ENCODE results near the gene KIAA1328.
"Not testable (repeated sequence)": the region's sequence is repeated elsewhere in the genome, so short reads cannot be mapped to it uniquely, and the experiment has no call there.

The KIAA1328 gene

GRCh38 chr18:36826556-36826955 lies 2.4 kb upstream of the KIAA1328 start:
- no peak for DNase-seq (ENCODE audit: low spot score)

DNA sequence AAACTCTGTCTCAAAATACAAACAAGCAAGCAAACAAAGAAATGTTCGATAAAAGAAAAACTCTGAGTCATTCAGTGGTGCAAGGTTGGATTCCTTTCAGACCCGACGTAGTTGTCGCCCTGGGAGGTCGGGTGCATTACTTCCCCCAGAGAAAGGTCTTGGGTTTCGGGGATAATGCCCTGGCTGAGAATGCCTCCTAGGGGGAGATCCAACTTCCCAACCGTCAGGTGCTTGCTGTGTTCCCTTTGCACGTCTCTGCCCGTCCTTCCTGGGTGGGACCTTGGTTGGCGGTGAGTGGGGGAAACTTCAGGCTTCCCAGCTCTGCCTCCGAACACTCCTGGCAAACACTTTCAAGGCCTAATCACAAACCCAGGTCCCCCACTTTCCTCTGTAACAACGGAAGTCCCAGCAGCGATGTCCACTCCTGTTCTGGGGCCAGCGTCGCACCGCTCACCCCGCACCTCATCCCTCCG lies 734 bp upstream of the KIAA1328 start:
- DNase-seq (ENCODE audit: low spot score) = peak; percentile 14

DNA sequence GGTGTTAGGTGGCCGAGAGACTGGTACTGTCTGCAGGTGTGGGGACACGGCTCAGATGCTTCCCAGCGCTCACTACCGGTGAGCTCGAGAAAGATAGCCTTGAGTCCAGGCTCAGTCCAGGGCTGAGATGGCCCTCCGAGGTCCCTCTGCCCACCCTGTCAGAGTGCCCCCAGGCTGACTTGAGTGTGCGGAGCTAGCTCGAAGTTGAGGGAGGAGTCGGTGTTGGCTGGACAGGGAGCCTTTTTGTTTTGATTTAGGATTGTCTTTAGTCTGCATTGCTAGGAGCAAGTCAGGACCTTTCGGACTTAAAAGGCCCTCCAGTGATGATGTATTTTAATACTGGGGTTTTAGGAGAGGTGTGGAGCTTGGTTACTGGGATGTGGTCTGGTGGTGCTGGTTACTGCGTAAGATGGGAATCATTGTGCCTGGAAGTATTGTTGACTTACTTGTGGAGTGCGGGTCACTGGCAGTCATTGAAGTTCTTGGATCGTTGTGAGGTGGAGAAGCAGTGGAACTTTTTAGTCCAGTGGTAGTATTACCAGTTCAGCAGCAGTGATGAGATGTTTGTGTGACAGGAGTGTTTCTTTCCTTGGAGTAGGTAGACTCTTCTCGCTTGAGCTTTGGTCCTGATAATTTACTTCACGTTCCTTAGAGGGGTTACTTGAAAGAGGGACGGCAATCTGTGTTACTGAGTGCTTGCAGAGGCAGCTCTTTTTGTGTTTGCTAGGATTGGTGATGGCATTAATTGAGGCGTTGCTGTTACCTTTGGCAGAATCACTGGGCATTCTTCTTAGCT lies 633 bp downstream of the KIAA1328 start:
- DNase-seq (ENCODE audit: low spot score) = no peak

DNA sequence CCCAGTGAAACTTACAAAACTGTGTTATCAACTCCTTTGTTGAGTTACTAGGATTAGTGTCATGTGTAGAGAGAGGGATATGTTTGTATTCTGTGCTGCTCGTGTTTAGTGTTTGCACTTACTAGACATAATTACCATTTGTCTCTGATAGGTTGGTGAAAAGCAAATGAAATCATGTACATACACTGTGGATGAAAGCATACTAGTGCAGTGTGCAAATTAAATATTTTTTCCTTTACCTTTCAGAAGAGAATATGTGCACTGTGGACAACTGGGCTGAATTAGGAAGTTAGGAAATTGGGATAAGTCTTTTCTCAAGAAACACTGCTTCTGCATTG lies 1.2 kb downstream of the KIAA1328 start:
- DNase-seq (ENCODE audit: low spot score) = no peak

DNA sequence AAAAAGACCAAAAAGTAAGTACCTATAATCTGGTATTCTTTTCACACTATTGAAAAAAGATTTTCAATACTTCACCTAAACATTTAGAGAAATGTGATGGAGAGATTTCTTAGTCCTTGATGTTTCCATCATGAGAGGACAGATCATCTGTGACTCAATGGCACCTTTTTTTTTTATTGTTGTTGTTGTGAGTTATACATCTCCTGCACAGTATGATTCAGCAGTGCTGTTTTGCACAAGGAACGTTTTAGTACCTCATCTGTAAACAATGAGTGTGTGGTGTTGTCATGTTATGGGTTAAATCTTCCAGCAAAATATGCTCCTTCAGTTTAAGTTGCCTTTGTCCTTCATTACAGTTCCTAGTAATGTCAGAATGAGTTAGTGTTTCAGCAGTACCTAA lies 2.2 kb downstream of the KIAA1328 start:
- no peak for DNase-seq (ENCODE audit: low spot score)

GRCh38 chr18:36833120-36833519 lies 4.2 kb downstream of the KIAA1328 start:
- no peak for DNase-seq (ENCODE audit: low spot score)

DNA sequence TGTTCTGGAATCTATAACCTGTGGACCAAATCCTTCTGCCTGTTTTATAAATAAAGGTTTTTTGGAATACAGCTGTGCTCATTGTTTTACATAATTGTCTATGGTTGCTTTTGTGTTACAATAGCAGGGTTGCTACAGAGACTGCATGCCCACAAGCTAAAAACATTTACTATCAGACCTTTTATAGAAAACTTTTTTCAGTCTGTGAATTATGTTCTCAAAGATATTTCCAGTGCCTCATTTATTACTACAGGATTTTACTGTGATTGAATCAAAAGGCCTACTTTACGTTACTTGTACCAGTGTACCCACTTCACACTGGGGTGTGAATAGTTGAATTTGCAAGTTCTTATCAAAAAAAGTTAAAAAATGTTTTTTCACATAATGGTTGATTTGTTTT lies 7.0 kb downstream of the KIAA1328 start:
- no peak for DNase-seq (ENCODE audit: low spot score)

DNA sequence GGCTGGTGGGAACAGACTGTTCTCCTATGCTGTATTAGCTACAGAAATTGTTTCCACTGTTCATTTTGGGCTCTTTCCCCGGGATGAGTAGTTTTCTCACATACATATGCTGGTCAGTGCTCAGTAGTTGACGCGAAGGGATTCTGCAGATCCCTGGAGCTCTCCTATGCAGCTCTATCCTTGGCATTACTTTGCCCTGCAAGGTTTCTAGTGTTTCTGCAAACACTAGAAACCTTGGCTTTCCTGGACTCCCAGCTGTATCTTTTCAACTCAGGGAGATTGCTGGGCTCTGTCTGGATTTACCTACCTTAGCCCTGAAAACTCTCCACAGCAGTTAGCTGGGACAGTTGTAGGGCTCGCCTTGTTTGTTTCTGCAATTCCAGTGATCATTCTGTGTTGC lies 10.9 kb downstream of the KIAA1328 start:
- DNase-seq (ENCODE audit: low spot score) = no peak

GRCh38 chr18:36843199-36843598 lies 14.3 kb downstream of the KIAA1328 start:
- DNase-seq (ENCODE audit: low spot score) = no peak

DNA sequence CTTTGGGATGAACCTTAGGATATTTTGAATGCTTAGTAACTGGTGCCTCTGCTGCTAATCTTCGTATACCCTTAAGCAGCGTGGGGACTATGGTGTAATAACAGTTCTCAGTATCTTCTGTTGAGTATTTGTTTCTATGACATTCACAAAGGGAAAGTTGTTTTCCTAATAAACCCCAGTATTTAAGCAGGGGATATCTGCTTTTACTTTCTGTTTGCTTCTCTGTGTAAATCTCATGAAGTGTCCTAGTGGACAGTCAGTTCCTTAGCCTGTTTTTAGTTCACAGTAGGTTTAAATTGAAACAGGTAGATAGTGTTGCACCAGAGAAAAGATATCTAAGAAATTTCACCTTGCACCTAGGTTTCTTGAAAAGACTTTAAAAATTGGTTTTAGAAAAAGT lies 14.9 kb downstream of the KIAA1328 start:
- no peak for DNase-seq (ENCODE audit: low spot score)

GRCh38 chr18:36848609-36849008 lies 19.7 kb downstream of the KIAA1328 start:
- no peak for DNase-seq (ENCODE audit: low spot score)

- no peak for DNase-seq (ENCODE audit: low spot score)
Measured at GRCh38 chr18:36849288-36850006, 20.5 kb downstream of the KIAA1328 start.

GRCh38 chr18:36850527-36851201 lies 21.7 kb downstream of the KIAA1328 start:
- no peak for DNase-seq (ENCODE audit: low spot score)

- no peak for DNase-seq (ENCODE audit: low spot score)
Measured at GRCh38 chr18:36851202-36851590, 22.3 kb downstream of the KIAA1328 start.

- DNase-seq (ENCODE audit: low spot score) = no peak
Measured at GRCh38 chr18:36856815-36857214, 27.9 kb downstream of the KIAA1328 start.

GRCh38 chr18:36862182-36862581 lies 33.3 kb downstream of the KIAA1328 start:
- no peak for DNase-seq (ENCODE audit: low spot score)

GRCh38 chr18:36867056-36867455 lies 38.1 kb downstream of the KIAA1328 start:
- DNase-seq (ENCODE audit: low spot score) = no peak

DNA sequence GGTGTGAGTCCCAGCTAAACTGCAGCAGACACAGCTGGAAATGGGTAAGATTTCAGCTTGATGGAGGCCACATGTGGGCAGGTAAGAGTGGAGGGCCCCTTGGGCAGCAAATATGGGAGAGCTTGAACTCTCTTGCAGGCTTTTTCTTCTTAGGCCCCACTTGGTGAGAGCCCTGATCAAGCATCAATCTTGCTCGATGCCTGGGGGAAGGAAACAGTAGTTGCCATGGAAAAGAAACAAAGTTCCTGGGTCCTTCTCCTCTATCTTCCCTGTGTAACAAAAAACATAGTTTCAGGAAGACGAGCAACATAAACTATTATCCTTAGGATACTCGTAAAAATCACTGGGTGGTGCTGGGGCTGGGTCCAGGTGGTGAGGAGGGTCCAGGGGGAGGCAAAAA lies 42.9 kb downstream of the KIAA1328 start:
- DNase-seq (ENCODE audit: low spot score) = no peak

DNA sequence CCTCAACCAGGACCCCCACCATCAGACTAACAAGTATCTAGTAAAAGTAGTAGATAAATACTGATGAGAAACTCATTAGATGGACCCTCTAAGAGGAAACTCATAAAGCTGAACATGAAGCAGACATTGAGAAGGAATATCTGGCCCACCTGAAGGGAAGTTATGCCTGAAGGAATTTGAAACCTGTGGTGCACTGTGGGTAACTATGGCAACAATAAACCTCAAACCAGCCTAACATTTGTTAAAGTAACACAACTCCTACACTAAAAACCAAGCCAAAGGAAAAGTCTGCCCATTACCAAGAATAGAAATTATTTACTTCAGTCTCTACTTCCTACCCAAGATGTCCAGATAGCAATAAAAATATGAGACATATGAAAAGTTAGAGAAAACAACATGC lies 43.4 kb downstream of the KIAA1328 start:
- no peak for DNase-seq (ENCODE audit: low spot score)

GRCh38 chr18:36873826-36874225 lies 44.9 kb downstream of the KIAA1328 start:
- not testable (repeated sequence) for DNase-seq (ENCODE audit: low spot score)

GRCh38 chr18:36879796-36880195 lies 50.9 kb downstream of the KIAA1328 start:
- not testable (repeated sequence) for DNase-seq (ENCODE audit: low spot score)

DNA sequence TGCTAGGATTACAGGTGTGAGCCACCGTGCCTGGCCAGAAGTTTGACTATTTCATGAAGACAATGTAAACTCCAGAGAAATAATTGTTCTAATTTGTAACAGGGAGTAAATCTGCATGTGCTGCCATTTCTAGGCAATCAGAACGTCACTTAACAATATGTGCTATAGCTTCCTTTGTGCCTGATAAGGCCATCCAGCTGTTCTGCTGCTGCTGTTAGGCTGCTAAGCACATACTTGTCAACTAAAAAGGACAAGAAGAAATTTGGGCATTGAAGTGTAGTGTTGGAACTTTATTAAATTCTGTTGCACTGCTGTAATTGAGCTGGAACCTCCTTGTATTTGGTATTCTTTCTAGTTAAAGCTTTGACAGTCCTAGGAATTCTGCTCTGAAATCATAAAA lies 57.1 kb downstream of the KIAA1328 start:
- DNase-seq (ENCODE audit: low spot score) = no peak

DNA sequence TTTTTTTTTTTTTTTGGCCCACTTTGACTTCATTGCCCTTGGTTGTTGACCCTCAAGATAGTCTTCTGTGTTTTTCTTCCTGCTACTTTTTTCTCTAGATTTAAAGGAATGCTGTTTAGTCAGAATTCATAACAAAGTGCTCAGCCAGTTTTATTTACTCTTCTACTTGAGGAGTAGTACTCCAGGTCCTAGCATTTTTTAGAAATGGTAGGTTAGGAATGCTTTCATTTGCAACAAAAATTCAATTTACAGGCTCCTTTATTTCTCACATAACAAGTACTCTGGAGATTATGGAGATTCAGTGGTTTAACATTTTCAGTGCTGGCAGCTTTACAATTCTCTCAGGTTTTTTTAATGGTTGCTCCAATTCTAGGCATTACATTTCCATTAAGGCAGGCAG lies 58.2 kb downstream of the KIAA1328 start:
- no peak for DNase-seq (ENCODE audit: low spot score)

Measured in CD4-positive, alpha-beta T cell treated with Interleukin-15 for 4 hours (primary cell).